HG02970 (cell line): Measurements from ENCODE around the gene KIAA1328.

Experiments used
- ATAC-seq: cut with Tn5 transposase; IDR thresholded peaks from one replicate; pipeline ENCODE4 v1.9.1; 2021; ENCODE audit warnings: mild to moderate bottlenecking, moderate library complexity, moderate number of reproducible peaks; ENCODE audit not compliant: unreplicated experiment, low FRiP score

KIAA1328 gene

GRCh38 chr18:37184209-37184868, 355.4 kb downstream of the KIAA1328 start:
- no peak for ATAC-seq

- no peak for ATAC-seq
Measured at GRCh38 chr18:37188016-37188791, 359.3 kb downstream of the KIAA1328 start.

- ATAC-seq = no peak
Measured at GRCh38 chr18:37199741-37200140, 370.8 kb downstream of the KIAA1328 start.

GRCh38 chr18:37207343-37207742, 378.4 kb downstream of the KIAA1328 start:
- ATAC-seq = no peak

- no peak for ATAC-seq
Measured at GRCh38 chr18:37210781-37211180, 381.9 kb downstream of the KIAA1328 start.

GRCh38 chr18:37218022-37218590, 389.2 kb downstream of the KIAA1328 start:
- no peak for ATAC-seq

GRCh38 chr18:37219257-37219656, 390.3 kb downstream of the KIAA1328 start:
- ATAC-seq = no peak

GRCh38 chr18:37222354-37222998, 393.5 kb downstream of the KIAA1328 start:
- no peak for ATAC-seq

- no peak for ATAC-seq
Measured at GRCh38 chr18:37222999-37223378, 394.1 kb downstream of the KIAA1328 start.

GRCh38 chr18:37225279-37225678, 396.4 kb downstream of the KIAA1328 start:
- no peak for ATAC-seq

GRCh38 chr18:37230768-37231167, 401.8 kb downstream of the KIAA1328 start:
- ATAC-seq = no peak

- no peak for ATAC-seq
Measured at GRCh38 chr18:37231251-37231650, 402.3 kb downstream of the KIAA1328 start.

GRCh38 chr18:37235583-37235982, 406.7 kb downstream of the KIAA1328 start:
- no peak for ATAC-seq

- ATAC-seq = no peak
Measured at GRCh38 chr18:37238282-37239108, 409.6 kb downstream of the KIAA1328 start.

- ATAC-seq = no peak
Measured at GRCh38 chr18:37242091-37242490, 413.2 kb downstream of the KIAA1328 start.

- ATAC-seq = no peak
Measured at GRCh38 chr18:37242826-37243560, 414.1 kb downstream of the KIAA1328 start.

- no peak for ATAC-seq
Measured at GRCh38 chr18:37243741-37244140, 414.8 kb downstream of the KIAA1328 start.

GRCh38 chr18:37244618-37245017, 415.7 kb downstream of the KIAA1328 start:
- no peak for ATAC-seq

- ATAC-seq = no peak
Measured at GRCh38 chr18:37246779-37247340, 417.9 kb downstream of the KIAA1328 start.
